H9 (cell line): ENCODE data around the gene CEP162. TPM values are rescaled to one million over a fixed set of nuclear protein-coding genes. Genes with fewer than 3 reads are reported as not detected.

ENCODE experiments used
- DNase-seq: peaks from one replicate; pipeline ENCODE4 v3.0.0-alpha.2; 2017
- H2AFZ ChIP-seq: one replicate; pipeline ENCODE4 v1.6.1; 2013; ENCODE audit warnings: mild to moderate bottlenecking, low read length, control low read depth, moderate library complexity
- H2AK5ac ChIP-seq: 2 replicates; pipeline ENCODE4 v1.6.1; 2013; ENCODE audit warnings: low read length, control low read depth, mixed read lengths; ENCODE audit not compliant: insufficient read length
- H2BK120ac ChIP-seq: one replicate; pipeline ENCODE4 v1.6.1; 2013; ENCODE audit warnings: low read depth, mild to moderate bottlenecking, low read length, control low read depth, inconsistent platforms; ENCODE audit not compliant: poor library complexity, severe bottlenecking
- H2BK12ac ChIP-seq: 2 replicates; pipeline ENCODE4 v1.6.1; 2013; ENCODE audit warnings: low read length, control low read depth, mixed read lengths, low read depth; ENCODE audit not compliant: insufficient read length
- H2BK15ac ChIP-seq: 2 replicates; pipeline ENCODE4 v1.6.1; 2013; ENCODE audit warnings: low read depth, low read length, control low read depth
- H2BK20ac ChIP-seq: one replicate; pipeline ENCODE4 v1.6.1; 2013; ENCODE audit warnings: low read depth, mild to moderate bottlenecking, low read length, control low read depth, inconsistent platforms; ENCODE audit not compliant: poor library complexity, severe bottlenecking
- H2BK5ac ChIP-seq: 2 replicates; pipeline ENCODE4 v1.6.1; 2013; ENCODE audit warnings: low read length, control low read depth, mixed read lengths; ENCODE audit not compliant: insufficient read length
- H3K14ac ChIP-seq: 2 replicates; pipeline ENCODE4 v1.6.1; 2013; ENCODE audit warnings: low read length, control low read depth; ENCODE audit not compliant: insufficient read depth
- H3K18ac ChIP-seq: 2 replicates; pipeline ENCODE4 v1.6.1; 2013; ENCODE audit warnings: low read depth, mild to moderate bottlenecking, mixed read lengths, low read length, control low read depth; ENCODE audit not compliant: insufficient read length
- H3K23ac ChIP-seq: 2 replicates; pipeline ENCODE4 v1.6.1; 2013; ENCODE audit warnings: low read length, control low read depth, mixed read lengths, low read depth; ENCODE audit not compliant: insufficient read length
- H3K23me2 ChIP-seq: 2 replicates; pipeline ENCODE4 v1.6.1; 2013; ENCODE audit warnings: low read depth, mild to moderate bottlenecking, mixed read lengths, low read length, control low read depth; ENCODE audit not compliant: insufficient read length, poor library complexity, severe bottlenecking
- H3K27ac ChIP-seq: 2 replicates; pipeline ENCODE4 v1.5.1; 2013; ENCODE audit warnings: low read length, control low read depth, mixed read lengths, low read depth; ENCODE audit not compliant: insufficient read length
- H3K27me3 ChIP-seq: 2 replicates; pipeline ENCODE4 v1.6.1; 2013; ENCODE audit warnings: low read length, control low read depth, inconsistent platforms; ENCODE audit not compliant: insufficient read depth
- H3K4ac ChIP-seq: 2 replicates; pipeline ENCODE4 v1.6.1; 2013; ENCODE audit warnings: low read depth, mild to moderate bottlenecking, control low read depth, inconsistent platforms, low read length, moderate library complexity
- H3K4me1 ChIP-seq: 2 replicates; pipeline ENCODE4 v1.6.1; 2013; ENCODE audit warnings: low read length, control low read depth, inconsistent platforms; ENCODE audit not compliant: insufficient read depth
- H3K4me2 ChIP-seq: 2 replicates; pipeline ENCODE4 v1.6.1; 2013; ENCODE audit warnings: low read length, control low read depth, mixed read lengths; ENCODE audit not compliant: insufficient read length, insufficient read depth
- H3K56ac ChIP-seq: 2 replicates; pipeline ENCODE4 v1.6.1; 2013; ENCODE audit warnings: low read depth, mild to moderate bottlenecking, mixed read lengths, low read length, control low read depth; ENCODE audit not compliant: insufficient read length
- H3K79me1 ChIP-seq: 2 replicates; pipeline ENCODE4 v1.6.1; 2013; ENCODE audit warnings: low read depth, mild to moderate bottlenecking, moderate library complexity, low read length, control low read depth, inconsistent platforms; ENCODE audit not compliant: insufficient read depth, poor library complexity, severe bottlenecking
- H3K79me2 ChIP-seq: 2 replicates; pipeline ENCODE4 v1.6.1; 2013; ENCODE audit warnings: low read length, control low read depth, inconsistent platforms; ENCODE audit not compliant: insufficient read depth
- H3K9ac ChIP-seq: 2 replicates; pipeline ENCODE4 v1.6.1; 2013; ENCODE audit warnings: low read length, control low read depth, mixed read lengths; ENCODE audit not compliant: insufficient read length; ENCODE audit errors: extremely low read depth
- H3K9me3 ChIP-seq: one replicate; pipeline ENCODE4 v1.6.1; 2013; ENCODE audit warnings: low read depth, low read length, inconsistent platforms; ENCODE audit not compliant: control insufficient read depth
- H3T11ph ChIP-seq: one replicate; pipeline ENCODE4 v1.6.1; 2013; ENCODE audit warnings: mild to moderate bottlenecking, low read length, control low read depth, inconsistent platforms
- H4K20me1 ChIP-seq: one replicate; pipeline ENCODE4 v1.6.1; 2013; ENCODE audit not compliant: control insufficient read depth, insufficient read length, insufficient read depth
- H4K5ac ChIP-seq: 2 replicates; pipeline ENCODE4 v1.6.1; 2013; ENCODE audit warnings: low read depth, mild to moderate bottlenecking, mixed read lengths, low read length, control low read depth; ENCODE audit not compliant: insufficient read length
- H4K8ac ChIP-seq: replicated peaks from 2 replicates; pipeline ENCODE4 v1.6.1; 2013; ENCODE audit warnings: low read length, control low read depth, mixed read lengths, low read depth; ENCODE audit not compliant: insufficient read length
- H4K91ac ChIP-seq: 2 replicates; pipeline ENCODE4 v1.6.1; 2013; ENCODE audit warnings: low read depth, mild to moderate bottlenecking, moderate library complexity, mixed read lengths, low read length, control low read depth; ENCODE audit not compliant: insufficient read length
- H3K27ac Mint-ChIP-seq, 3 experiments: 2 replicates in 2 of 3; 3 replicates in 1 of 3; pipeline ENCODE4 v1.8.0; 2020 to 2021; ENCODE audit warnings: mixed read lengths in 3 of 3, mild to moderate bottlenecking in 1 of 3, moderate library complexity in 1 of 3
- H3K27me3 Mint-ChIP-seq: 2 replicates; pipeline ENCODE4 v1.8.0; 2021; ENCODE audit warnings: low read depth, mild to moderate bottlenecking, moderate library complexity, mixed read lengths
- H3K36me3 Mint-ChIP-seq, 3 experiments: 2 replicates in 2 of 3; 3 replicates in 1 of 3; pipeline ENCODE4 v1.8.0; 2020 to 2021; ENCODE audit warnings: low read depth in 3 of 3, mixed read lengths in 3 of 3; ENCODE audit not compliant: insufficient read depth in 1 of 3
- H3K4me1 Mint-ChIP-seq, 2 experiments: 2 replicates each; pipeline ENCODE4 v1.8.0; 2020; ENCODE audit warnings: mixed read lengths in 2 of 2
- H3K4me3 Mint-ChIP-seq, 2 experiments: 2 replicates in 1 of 2; 3 replicates in 1 of 2; pipeline ENCODE4 v1.8.0; 2020 to 2021; ENCODE audit warnings: mild to moderate bottlenecking in 2 of 2, mixed read lengths in 2 of 2, moderate library complexity in 1 of 2
- H3K9me3 Mint-ChIP-seq, 2 experiments: 2 replicates in 1 of 2; 3 replicates in 1 of 2; pipeline ENCODE4 v1.8.0; 2020; ENCODE audit warnings: mild to moderate bottlenecking in 2 of 2, mixed read lengths in 2 of 2, moderate library complexity in 1 of 2
- CTCF ChIP-seq: fragments of 200-600 bp; sonication (generic); conservative IDR thresholded peaks from 3 replicates; pipeline ENCODE4 v1.8.0; 2021; ENCODE audit warnings: antibody characterized with exemption, mild to moderate bottlenecking
- WGBS: extraction: QIAGEN DNeasy Blood & Tissue Kit; methylation state at CpG from one replicate; pipeline ENCODE4 v1.1.7; 2013; ENCODE audit warnings: missing lambda C conversion rate, low lambda C conversion rate, mixed read lengths; ENCODE audit not compliant: insufficient read length; ENCODE audit errors: extremely low coverage; 5-methylcytosine and 5-hydroxymethylcytosine counted together
- total RNA-seq: library from RNA; stranded (reverse); gene quantifications from 2 replicates; pipeline ENCODE4 v1.2.1, GENCODE V29; 2021

The CEP162 gene
- total RNA-seq, 1 experiment from 2014 or later: 11.5 TPM

GRCh38 chr6:84273048-84273809, 45.8 kb upstream of the CEP162 start:
- no peak overlapping the region for H2AK5ac ChIP-seq
- H2BK15ac ChIP-seq: no peak overlapping the region
- no peak overlapping the region for H3T11ph ChIP-seq
- H3K4me3 Mint-ChIP-seq: no peak overlapping the region
- H3K4me1 Mint-ChIP-seq: peaks cover under 1% of the 10 kb centered on the region in 2 experiments
- no peak overlapping the region for H3K4ac ChIP-seq
- H2BK5ac ChIP-seq: no peak overlapping the region
- no peaks in the 10 kb centered on the region for H3K23me2 ChIP-seq
- no peak overlapping the region for H4K5ac ChIP-seq
- H2AFZ ChIP-seq: no peak overlapping the region
- H3K36me3 Mint-ChIP-seq: no peaks in the 10 kb centered on the region; a peak in 1 of 7 replicates
- H2BK12ac ChIP-seq: no peak overlapping the region
- no peak for DNase-seq
- H3K9me3 Mint-ChIP-seq: no peaks in the 10 kb centered on the region; a peak in 1 of 5 replicates
- no peak overlapping the region for H2BK20ac ChIP-seq
- no peak overlapping the region for H3K14ac ChIP-seq
- no peak overlapping the region for H2BK120ac ChIP-seq
- no peak overlapping the region for H4K8ac ChIP-seq
- no peaks in the 10 kb centered on the region; the same call in 1 of the 2 replicates for H3K27me3 Mint-ChIP-seq
- H3K27me3 ChIP-seq: no peaks in the 10 kb centered on the region
- peak overlapping the region in 1 of 3 experiments; percentile 25; a peak in 1 of 7 replicates for H3K27ac Mint-ChIP-seq
- H3K79me2 ChIP-seq: no peaks in the 10 kb centered on the region
- no peaks in the 10 kb centered on the region for H4K20me1 ChIP-seq
- H3K27ac ChIP-seq: no peak overlapping the region
- WGBS: no CpG with 5 or more reads among the region's 3 CpGs
- H4K91ac ChIP-seq: no peak overlapping the region
- no peak overlapping the region for H3K9ac ChIP-seq
- no peaks in the 10 kb centered on the region for H3K4me1 ChIP-seq
- no peak overlapping the region for H3K56ac ChIP-seq
- no peaks in the 10 kb centered on the region for H3K9me3 ChIP-seq
- no peak for TF ChIP-seq CTCF
- no peak overlapping the region for H3K23ac ChIP-seq
- no peak overlapping the region for H3K4me2 ChIP-seq
- H3K79me1 ChIP-seq: no peaks in the 10 kb centered on the region
- H3K18ac ChIP-seq: no peak overlapping the region
